ENCODE results near the gene KPRP.

Gene KPRP

GRCh38 chr1:152756872-152757271 is 953 bp upstream of the KPRP start:
- no peaks in the 10 kb centered on the region for H3K9me3 Mint-ChIP-seq
- H3K36me3 Mint-ChIP-seq (ENCODE audit: low read depth) = no peaks in the 10 kb centered on the region
- H3K27me3 Mint-ChIP-seq = peaks cover 38% of the 10 kb centered on the region
- H3K4me3 Mint-ChIP-seq = no peak overlapping the region
- DNase-seq = no peak
- no peaks in the 10 kb centered on the region for H3K4me1 Mint-ChIP-seq (ENCODE audit: low read depth)
- H3K27ac Mint-ChIP-seq = no peak overlapping the region

GRCh38 chr1:152758636-152759035 is 811 bp downstream of the KPRP start:
- no peaks in the 10 kb centered on the region for H3K9me3 Mint-ChIP-seq
- H3K27ac Mint-ChIP-seq = no peak overlapping the region
- no peaks in the 10 kb centered on the region for H3K4me1 Mint-ChIP-seq (ENCODE audit: low read depth)
- H3K4me3 Mint-ChIP-seq = no peak overlapping the region
- H3K27me3 Mint-ChIP-seq = peaks cover 36% of the 10 kb centered on the region
- no peak for DNase-seq
- no peaks in the 10 kb centered on the region for H3K36me3 Mint-ChIP-seq (ENCODE audit: low read depth)

- no peak overlapping the region for H3K27ac Mint-ChIP-seq
- no peak for DNase-seq
- no peaks in the 10 kb centered on the region for H3K4me1 Mint-ChIP-seq (ENCODE audit: low read depth)
- H3K9me3 Mint-ChIP-seq = no peaks in the 10 kb centered on the region
- peaks cover 29% of the 10 kb centered on the region for H3K27me3 Mint-ChIP-seq
- H3K36me3 Mint-ChIP-seq (ENCODE audit: low read depth) = no peaks in the 10 kb centered on the region
- no peak overlapping the region for H3K4me3 Mint-ChIP-seq
These were observed 1.8 kb downstream of the KPRP start for GRCh38 chr1:152759453-152760173.

- no peaks in the 10 kb centered on the region for H3K4me1 Mint-ChIP-seq (ENCODE audit: low read depth)
- no peak for DNase-seq
- H3K36me3 Mint-ChIP-seq (ENCODE audit: low read depth) = no peaks in the 10 kb centered on the region
- H3K27ac Mint-ChIP-seq = no peak overlapping the region
- H3K27me3 Mint-ChIP-seq = peaks cover 28% of the 10 kb centered on the region
- no peak overlapping the region for H3K4me3 Mint-ChIP-seq
- H3K9me3 Mint-ChIP-seq = no peaks in the 10 kb centered on the region
These were observed 2.8 kb downstream of the KPRP start for GRCh38 chr1:152760551-152761190.

GRCh38 chr1:152761609-152762213 is 3.9 kb downstream of the KPRP start:
- no peak for DNase-seq
- Mint-ChIP-seq H3K27me3 (peaks cover 24% of the 10 kb centered on the region), H3K9me3 (no peaks in the 10 kb centered on the region), H3K27ac (no peak overlapping the region), H3K4me1 (ENCODE audit: low read depth) (no peaks in the 10 kb centered on the region), H3K36me3 (ENCODE audit: low read depth) (no peaks in the 10 kb centered on the region), H3K4me3 (no peak overlapping the region)

- no peaks in the 10 kb centered on the region for H3K4me1 Mint-ChIP-seq (ENCODE audit: low read depth)
- no peaks in the 10 kb centered on the region for H3K9me3 Mint-ChIP-seq
- no peak overlapping the region for H3K27ac Mint-ChIP-seq
- no peak for DNase-seq
- H3K36me3 Mint-ChIP-seq (ENCODE audit: low read depth) = no peaks in the 10 kb centered on the region
- peaks cover 5% of the 10 kb centered on the region for H3K27me3 Mint-ChIP-seq
- no peak overlapping the region for H3K4me3 Mint-ChIP-seq
These were observed 11.2 kb downstream of the KPRP start for GRCh38 chr1:152768847-152769533.

GRCh38 chr1:152770411-152770810 is 12.6 kb downstream of the KPRP start:
- Mint-ChIP-seq H3K27ac (no peak overlapping the region), H3K4me3 (no peak overlapping the region), H3K9me3 (no peaks in the 10 kb centered on the region), H3K27me3 (peaks cover 16% of the 10 kb centered on the region), H3K36me3 (ENCODE audit: low read depth) (no peaks in the 10 kb centered on the region), H3K4me1 (ENCODE audit: low read depth) (no peaks in the 10 kb centered on the region)
- DNase-seq = no peak

- H3K27me3 Mint-ChIP-seq = peaks cover 34% of the 10 kb centered on the region
- H3K36me3 Mint-ChIP-seq (ENCODE audit: low read depth) = no peaks in the 10 kb centered on the region
- H3K27ac Mint-ChIP-seq = no peak within 1 kb of the TSS
- H3K4me1 Mint-ChIP-seq (ENCODE audit: low read depth) = no peaks in the 10 kb centered on the region
- H3K9me3 Mint-ChIP-seq = no peaks in the 10 kb centered on the region
- no peak within 1 kb of the TSS for H3K4me3 Mint-ChIP-seq
- DNase-seq = no peak
These were observed 17.1 kb downstream of the KPRP start, which contains the start of gene LCE1F for GRCh38 chr1:152774875-152775274. TSS of gene LCE1F (plus strand) at chr1:152775140. CDS start at chr1:152776372, 1,232 bp downstream.

GRCh38 chr1:152776361-152776760 is 18.5 kb downstream of the KPRP start:
- no peak overlapping the region for H3K4me3 Mint-ChIP-seq
- no peaks in the 10 kb centered on the region for H3K9me3 Mint-ChIP-seq
- no peak for DNase-seq
- no peaks in the 10 kb centered on the region for H3K4me1 Mint-ChIP-seq (ENCODE audit: low read depth)
- H3K27me3 Mint-ChIP-seq = peaks cover 36% of the 10 kb centered on the region
- no peaks in the 10 kb centered on the region for H3K36me3 Mint-ChIP-seq (ENCODE audit: low read depth)
- no peak overlapping the region for H3K27ac Mint-ChIP-seq

GRCh38 chr1:152777510-152778137 is 19.8 kb downstream of the KPRP start:
- Mint-ChIP-seq H3K4me1 (ENCODE audit: low read depth) (no peaks in the 10 kb centered on the region), H3K9me3 (no peaks in the 10 kb centered on the region), H3K27me3 (peaks cover 39% of the 10 kb centered on the region), H3K4me3 (no peak overlapping the region), H3K27ac (no peak overlapping the region), H3K36me3 (ENCODE audit: low read depth) (no peaks in the 10 kb centered on the region)
- DNase-seq = no peak

GRCh38 chr1:152783095-152783494 is 25.3 kb downstream of the KPRP start:
- DNase-seq = no peak
- Mint-ChIP-seq H3K27me3 (peaks cover 57% of the 10 kb centered on the region), H3K36me3 (ENCODE audit: low read depth) (no peaks in the 10 kb centered on the region), H3K4me1 (ENCODE audit: low read depth) (no peaks in the 10 kb centered on the region), H3K9me3 (no peaks in the 10 kb centered on the region), H3K4me3 (no peak overlapping the region), H3K27ac (no peak overlapping the region)

- Mint-ChIP-seq H3K27me3 (peaks cover 49% of the 10 kb centered on the region), H3K27ac (no peak within 1 kb of the TSS), H3K4me3 (no peak within 1 kb of the TSS), H3K36me3 (ENCODE audit: low read depth) (no peaks in the 10 kb centered on the region), H3K9me3 (no peaks in the 10 kb centered on the region), H3K4me1 (ENCODE audit: low read depth) (no peaks in the 10 kb centered on the region)
- DNase-seq = no peak
These were observed 28.3 kb downstream of the KPRP start, which contains the start of gene LCE1E for GRCh38 chr1:152786077-152786476. TSS of gene LCE1E (plus strand) at chr1:152786257. CDS start at chr1:152787300, 1,043 bp downstream.

GRCh38 chr1:152795686-152796085 is 37.9 kb downstream of the KPRP start:
- Mint-ChIP-seq H3K27ac (no peak overlapping the region), H3K9me3 (no peaks in the 10 kb centered on the region), H3K4me1 (ENCODE audit: low read depth) (no peaks in the 10 kb centered on the region), H3K36me3 (ENCODE audit: low read depth) (no peaks in the 10 kb centered on the region), H3K27me3 (peaks cover 15% of the 10 kb centered on the region), H3K4me3 (no peak overlapping the region)
- DNase-seq = no peak

- Mint-ChIP-seq H3K4me3 (no peak within 1 kb of the TSS), H3K4me1 (ENCODE audit: low read depth) (no peaks in the 10 kb centered on the region), H3K27ac (no peak within 1 kb of the TSS), H3K36me3 (ENCODE audit: low read depth) (no peaks in the 10 kb centered on the region), H3K27me3 (peaks cover 22% of the 10 kb centered on the region), H3K9me3 (no peaks in the 10 kb centered on the region)
- DNase-seq = no peak
These were observed 38.6 kb downstream of the KPRP start, which contains the start of gene LCE1D for GRCh38 chr1:152796421-152796820. TSS of gene LCE1D (plus strand) at chr1:152796721. CDS start at chr1:152797795, 1,074 bp downstream.

Data from activated T-cell treated with anti-CD3 and anti-CD28 coated beads, Interleukin-2, amount 50 U/mL, for 24 hours (primary cell).